HepG2 (cell line): Measurements from ENCODE around the gene MAB21L4. TPM values are rescaled to one million over a fixed set of nuclear protein-coding genes. Genes with fewer than 3 reads are reported as not detected.

Source experiments
- ATAC-seq: fragments of 200-7000 bp; cut with Tn5 transposase; 3 replicates; pipeline ENCODE4 v1.9.1; 2020; ENCODE audit warnings: mild to moderate bottlenecking, moderate library complexity
- BruUV-seq: library from RNA; stranded (reverse); fragments of 400-500 nt; replicated peaks from 2 replicates; lab custom pipeline; 2021; lab: Mats Ljungman, UMichigan
- CTCF ChIA-PET: fragments of 300-600 bp; formaldehyde crosslinking; extraction: SDS; loops from one replicate; lab custom pipeline; 2021; ENCODE audit warnings: low total read pairs, inconsistent platforms, low intra/inter-chr PET ratio; lab: Yijun Ruan, JAX
- POLR2A ChIA-PET: fragments of 350-600 bp; sonication (Branson Sonifier 250); formaldehyde crosslinking; loops from one replicate; lab custom pipeline; 2020; ENCODE audit warnings: antibody characterized with exemption, inconsistent platforms; lab: Yijun Ruan, JAX
- DNase-seq: peaks from one replicate; pipeline ENCODE4 v3.0.0-alpha.2; 2015; ENCODE audit warnings: low spot score
- FAIRE-seq: peaks from 3 replicates; lab custom pipeline; 2011; peaks lifted over from hg19 to GRCh38; lab: Jason Lieb, UNC
- H2AFZ ChIP-seq: one replicate; pipeline ENCODE4 v1.6.1; 2011; ENCODE audit warnings: low read length, inconsistent platforms
- H3K27ac ChIP-seq: fragments of 300-600 bp; 3 replicates; pipeline ENCODE4 v1.8.0; 2011; ENCODE audit warnings: mixed run types, mild to moderate bottlenecking, mixed read lengths, low read length, inconsistent platforms; ENCODE audit not compliant: insufficient read depth; ENCODE audit errors: extremely low read length
- H3K27me3 ChIP-seq, 2 experiments: fragments of 200-600 bp in 1 of 2; 2 replicates in 1 of 2; 3 replicates in 1 of 2; pipeline versions ENCODE4 v1.6.0 to v1.8.0; 2011; ENCODE audit warnings: low read length in 2 of 2, mild to moderate bottlenecking in 2 of 2, moderate library complexity in 2 of 2, inconsistent platforms in 1 of 2; ENCODE audit not compliant: insufficient read depth in 2 of 2, control insufficient read depth in 1 of 2
- H3K36me3 ChIP-seq, 2 experiments: fragments of 200-600 bp in 1 of 2; replicated peaks in 1 of 2; 2 replicates in 1 of 2; 3 replicates in 1 of 2; pipeline versions ENCODE4 v1.5.1 to v1.8.0; 2011; ENCODE audit warnings: low read length in 2 of 2, inconsistent platforms in 1 of 2; ENCODE audit not compliant: insufficient read depth in 2 of 2, control insufficient read depth in 1 of 2
- H3K4me1 ChIP-seq: 2 replicates; pipeline ENCODE4 v1.5.1; 2012; ENCODE audit warnings: low read length, inconsistent platforms; ENCODE audit not compliant: insufficient read depth
- H3K4me2 ChIP-seq: 2 replicates; pipeline ENCODE4 v1.6.0; 2011; ENCODE audit warnings: low read depth, low read length, inconsistent platforms
- H3K4me3 ChIP-seq, 3 experiments: fragments of 200-600 bp in 1 of 3; sonication (generic), shearing (Covaris generic) in 1 of 3; replicated peaks in 1 of 3; 2 replicates each; pipeline ENCODE4 v1.5.1; 2011 to 2016; ENCODE audit warnings: low read length in 3 of 3, inconsistent platforms in 2 of 3, low read depth in 2 of 3, mild to moderate bottlenecking in 2 of 3, control low read depth in 1 of 3, mixed read lengths in 1 of 3; ENCODE audit not compliant: insufficient read depth in 1 of 3
- H3K79me2 ChIP-seq: one replicate; pipeline ENCODE4 v1.6.1; 2011; ENCODE audit warnings: low read length, inconsistent platforms; ENCODE audit not compliant: insufficient read depth
- H3K9ac ChIP-seq: 2 replicates; pipeline ENCODE4 v1.6.0; 2011; ENCODE audit warnings: mild to moderate bottlenecking, low read depth, low read length, inconsistent platforms; ENCODE audit not compliant: insufficient read depth
- H3K9me3 ChIP-seq: 2 replicates; pipeline ENCODE4 v1.5.1; 2012; ENCODE audit warnings: mild to moderate bottlenecking, low read length
- H4K20me1 ChIP-seq: 2 replicates; pipeline ENCODE4 v1.6.0; 2011; ENCODE audit warnings: inconsistent platforms, mild to moderate bottlenecking, low read length, moderate library complexity; ENCODE audit not compliant: insufficient read depth
- MIER3 ChIP-seq: IDR thresholded peaks from 2 replicates; pipeline ENCODE4 v1.6.1; 2016; ENCODE audit warnings: missing compliant biosample characterization, borderline replicate concordance
- NCOA1 ChIP-seq: sonication (generic); formaldehyde crosslinking; IDR thresholded peaks from 2 replicates; pipeline ENCODE4 v1.9.0; 2021; ENCODE audit warnings: missing genetic modification reagents
- TCF7 ChIP-seq: sonication (generic); IDR thresholded peaks from 2 replicates; pipeline ENCODE4 v1.6.1; 2016; ENCODE audit warnings: antibody characterized with exemption, low read depth
- ZFP41 ChIP-seq: sonication (generic); formaldehyde crosslinking; IDR thresholded peaks from 2 replicates; pipeline ENCODE4 v1.4.0; 2020; ENCODE audit warnings: mild to moderate bottlenecking, missing genetic modification reagents, borderline replicate concordance
- ZFP82 ChIP-seq: sonication (generic); formaldehyde crosslinking; IDR thresholded peaks from 2 replicates; pipeline ENCODE4 v1.5.1; 2020; ENCODE audit warnings: mild to moderate bottlenecking, missing genetic modification reagents, borderline replicate concordance
- ZNF709 ChIP-seq: sonication (generic); formaldehyde crosslinking; IDR thresholded peaks from 2 replicates; pipeline ENCODE4 v1.5.0; 2020; ENCODE audit warnings: mild to moderate bottlenecking, missing genetic modification reagents
- ZSCAN9 ChIP-seq: IDR thresholded peaks from 2 replicates; pipeline ENCODE4 v1.6.1; 2016; ENCODE audit warnings: borderline replicate concordance
- WGBS: methylation state at CpG from one replicate; pipeline ENCODE4 v1.1.6; 2017; ENCODE audit warnings: low lambda C conversion rate; 5-methylcytosine and 5-hydroxymethylcytosine counted together
- in situ Hi-C: cut with HindIII; loops from 2 replicates; pipeline ENCODE4 v1.10.0; 2017; ENCODE audit warnings: low pct_unique_long_range_greater_than_20kb; ENCODE audit not compliant: extremely low pct_ligation_motif_present
- intact Hi-C: fragments of 100-400 bp; cut with micrococcal nuclease; formaldehyde crosslinking; loops from one replicate; pipeline ENCODE4 v1.10.0; 2022; ENCODE audit not compliant: unreplicated experiment
- polyA plus RNA-seq, 8 experiments: library from polyadenylated mRNA; depleted of rRNA in 3 of 8; stranded (reverse) in 7 of 8; unstranded in 1 of 8; fragments of >200 nt; fragmentation: Illumina TruSeq in 4 of 8; extraction: Trizol in 4 of 8; gene quantifications; 2 replicates each; pipeline versions ENCODE4 v1.2.1 to v1.2.3, GENCODE V29; 2011 to 2016; ENCODE audit warnings: low read depth in 4 of 8, missing spikeins in 1 of 8, mixed read lengths in 1 of 8; ENCODE audit not compliant: insufficient read depth in 1 of 8
- total RNA-seq, 5 experiments: library from RNA; depleted of rRNA; stranded (reverse); fragments of >200 nt; fragmentation: Illumina TruSeq; extraction: Trizol; gene quantifications; 2 replicates each; pipeline ENCODE4 v1.2.3, GENCODE V29; 2016; ENCODE audit warnings: low read depth in 1 of 5
- TF ChIP-seq, protein P1 (sequence below): IDR thresholded peaks from 2 replicates; pipeline ENCODE4 v1.6.1; 2016; ENCODE audit warnings: missing biosample characterization, missing genetic modification reagents, low read depth
- TF ChIP-seq, protein P2 (sequence below): sonication (generic); formaldehyde crosslinking; IDR thresholded peaks from 2 replicates; pipeline ENCODE4 v1.4.0; 2020; ENCODE audit warnings: missing genetic modification reagents, borderline replicate concordance
- TF ChIP-seq, protein P3 (sequence below): IDR thresholded peaks from 2 replicates; pipeline ENCODE4 v1.6.1; 2016

The MAB21L4 gene
- total and polyA plus RNA-seq, 2 of the 13 experiments (the other 11 are each of a cell fraction or from before 2014, with no cell fraction given), result 3.0 to 14.0 TPM

DNA sequence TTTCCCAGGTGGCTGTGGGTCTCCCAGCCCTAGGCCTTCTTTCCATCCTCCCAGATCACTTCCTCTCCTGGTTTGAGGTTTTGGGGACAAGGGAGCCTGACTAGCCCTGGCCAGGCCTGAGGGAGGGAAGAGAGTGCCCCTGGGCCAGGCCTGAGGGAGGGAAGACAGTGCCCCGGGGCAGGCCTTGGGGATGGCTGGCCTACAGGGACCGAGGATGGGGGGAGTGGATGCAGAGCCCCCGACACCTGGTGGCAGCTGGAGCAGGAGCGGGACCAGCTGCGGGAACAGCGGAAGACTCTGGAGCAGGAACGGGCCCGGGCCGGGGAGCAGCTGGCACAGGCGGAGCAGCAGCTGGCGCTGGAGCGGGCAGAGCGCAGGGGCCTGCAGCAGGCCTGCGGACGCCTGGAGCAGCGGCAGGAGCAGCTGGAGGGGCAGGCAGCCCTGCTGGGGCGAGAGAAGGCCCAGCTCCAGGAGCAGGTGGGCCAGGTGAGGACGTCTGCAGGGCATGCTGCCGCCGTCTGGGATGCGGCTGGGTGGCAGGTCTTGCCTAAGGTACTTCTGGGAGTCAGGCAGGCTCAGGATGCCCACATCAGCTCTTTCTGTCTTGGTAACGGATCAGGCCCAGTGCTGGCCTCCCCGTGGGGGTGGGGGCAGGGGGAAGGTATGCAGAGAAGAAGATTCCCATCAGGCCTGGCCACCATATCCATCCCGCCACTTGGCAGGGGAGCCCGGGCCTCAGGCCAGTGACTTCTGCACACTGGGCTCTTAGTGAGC lies 39.3 kb upstream of the MAB21L4 start (continued):
- no peak for TF ChIP-seq TCF7
- no peak for TF ChIP-seq NCOA1 (CRISPR knock-in tag)
- no peak for TF ChIP-seq MIER3 (CRISPR knock-in tag)
- TF ChIP-seq, protein P1, sequence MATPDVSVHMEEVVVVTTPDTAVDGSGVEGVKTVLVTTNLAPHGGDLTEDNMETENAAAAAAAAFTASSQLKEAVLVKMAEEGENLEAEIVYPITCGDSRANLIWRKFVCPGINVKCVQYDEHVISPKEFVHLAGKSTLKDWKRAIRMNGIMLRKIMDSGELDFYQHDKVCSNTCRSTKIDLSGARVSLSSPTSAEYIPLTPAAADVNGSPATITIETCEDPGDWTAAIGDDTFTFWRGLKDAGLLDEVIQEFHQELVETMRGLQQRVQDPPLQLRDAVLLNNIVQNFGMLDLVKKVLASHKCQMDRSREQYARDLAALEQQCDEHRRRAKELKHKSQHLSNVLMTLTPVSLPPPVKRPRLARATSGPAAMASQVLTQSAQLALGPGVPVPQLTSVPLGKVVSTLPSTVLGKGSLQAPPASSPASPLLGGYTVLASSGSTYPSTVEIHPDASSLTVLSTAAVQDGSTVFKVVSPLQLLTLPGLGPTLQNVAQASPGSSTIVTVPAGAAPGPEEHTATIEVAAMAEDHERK, result no peak
- no peak for TF ChIP-seq ZFP82
- TF ChIP-seq, all 625 proteins: peak for 0

DNA sequence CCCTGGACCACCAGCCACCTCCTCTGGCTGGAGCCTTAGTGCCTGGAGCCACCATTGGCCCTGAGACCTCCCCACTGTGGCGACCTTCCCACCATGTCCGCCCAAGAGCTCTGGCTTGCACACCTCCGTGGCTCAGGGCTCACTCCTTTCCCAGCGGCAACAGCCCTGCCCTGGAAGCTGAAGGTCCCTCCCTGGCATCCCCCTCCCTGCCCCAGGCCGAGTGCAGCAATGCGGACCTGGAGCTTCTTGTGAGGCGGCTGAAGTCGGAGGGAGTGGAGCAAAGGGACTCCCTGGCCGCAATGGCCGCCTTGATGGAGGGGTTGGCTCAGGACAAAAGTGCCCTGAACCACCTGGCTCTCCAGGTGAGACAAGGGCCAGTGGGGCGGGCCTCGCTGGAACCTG lies 38.7 kb upstream of the MAB21L4 start:
- H3K4me2 ChIP-seq, result no peak overlapping the region
- FAIRE-seq (no peak), DNase-seq (no peak), ATAC-seq (no peak)
- H3K9me3 ChIP-seq, result no peaks in the 10 kb centered on the region; the same call in 1 of the 2 replicates
- H3K27me3 ChIP-seq, result peaks cover 17 to 74% of the 10 kb centered on the region in 2 experiments; a peak in 4 of 5 replicates
- no peaks in the 10 kb centered on the region for H3K36me3 ChIP-seq
- H3K9ac ChIP-seq, result no peak overlapping the region
- 36% methylated on average over 12 of the region's 12 CpGs for WGBS
- intact Hi-C loops, result no loop called here
- H3K79me2 ChIP-seq, result no peaks in the 10 kb centered on the region
- ChIA-PET CTCF (no interaction called here), POLR2A (no interaction called here)
- BruUV-seq, result no TSS peak
- in situ Hi-C loops, result no loop called here
- H2AFZ ChIP-seq, result no peak overlapping the region
- H4K20me1 ChIP-seq, result no peaks in the 10 kb centered on the region
- H3K27ac ChIP-seq, result no peak overlapping the region
- H3K4me1 ChIP-seq, result no peaks in the 10 kb centered on the region
- no peak overlapping the region for H3K4me3 ChIP-seq
- TF ChIP-seq ZNF709, result no peak
- TF ChIP-seq, protein P2, sequence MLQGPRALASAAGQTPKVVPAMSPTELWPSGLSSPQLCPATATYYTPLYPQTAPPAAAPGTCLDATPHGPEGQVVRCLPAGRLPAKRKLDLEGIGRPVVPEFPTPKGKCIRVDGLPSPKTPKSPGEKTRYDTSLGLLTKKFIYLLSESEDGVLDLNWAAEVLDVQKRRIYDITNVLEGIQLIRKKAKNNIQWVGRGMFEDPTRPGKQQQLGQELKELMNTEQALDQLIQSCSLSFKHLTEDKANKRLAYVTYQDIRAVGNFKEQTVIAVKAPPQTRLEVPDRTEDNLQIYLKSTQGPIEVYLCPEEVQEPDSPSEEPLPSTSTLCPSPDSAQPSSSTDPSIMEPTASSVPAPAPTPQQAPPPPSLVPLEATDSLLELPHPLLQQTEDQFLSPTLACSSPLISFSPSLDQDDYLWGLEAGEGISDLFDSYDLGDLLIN (CRISPR knock-in tag), result no peak
- TF ChIP-seq, protein P3, sequence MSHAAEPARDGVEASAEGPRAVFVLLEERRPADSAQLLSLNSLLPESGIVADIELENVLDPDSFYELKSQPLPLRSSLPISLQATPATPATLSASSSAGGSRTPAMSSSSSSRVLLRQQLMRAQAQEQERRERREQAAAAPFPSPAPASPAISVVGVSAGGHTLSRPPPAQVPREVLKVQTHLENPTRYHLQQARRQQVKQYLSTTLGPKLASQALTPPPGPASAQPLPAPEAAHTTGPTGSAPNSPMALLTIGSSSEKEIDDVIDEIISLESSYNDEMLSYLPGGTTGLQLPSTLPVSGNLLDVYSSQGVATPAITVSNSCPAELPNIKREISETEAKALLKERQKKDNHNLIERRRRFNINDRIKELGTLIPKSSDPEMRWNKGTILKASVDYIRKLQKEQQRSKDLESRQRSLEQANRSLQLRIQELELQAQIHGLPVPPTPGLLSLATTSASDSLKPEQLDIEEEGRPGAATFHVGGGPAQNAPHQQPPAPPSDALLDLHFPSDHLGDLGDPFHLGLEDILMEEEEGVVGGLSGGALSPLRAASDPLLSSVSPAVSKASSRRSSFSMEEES, result no peak
- TF ChIP-seq ZFP41, result no peak
- TF ChIP-seq ZSCAN9, result no peak
